Pancreas (tissue), 10 donors: ENCODE results near the gene TRPM5. TPM values are rescaled to one million over a fixed set of nuclear protein-coding genes. Genes with fewer than 3 reads are reported as not detected.

Experiments used
- ATAC-seq, 4 donors: fragments of 200-7000 bp; cut with Tn5 transposase; one replicate each; pipeline versions ENCODE4 v1.8.0 to v1.9.1; 2020; ENCODE audit warnings: mild to moderate bottlenecking in 4 of 4, moderate library complexity in 4 of 4
- DNase-seq, 6 donors: peaks; one replicate each; pipeline ENCODE4 v3.0.0-alpha.2; 2020
- FAIRE-seq: peaks from 2 replicates; lab custom pipeline; 2012; peaks lifted over from hg19 to GRCh38; lab: Jason Lieb, UNC
- H3K27ac ChIP-seq, 4 donors: fragments of 200-600 bp; sonication (generic); 1 replicate in 3 of 4; 2 replicates in 1 of 4; pipeline versions ENCODE4 v1.5.0 to v1.8.0; 2020
- H3K27me3 ChIP-seq, 4 donors: fragments of 200-600 bp; one replicate each; pipeline ENCODE4 v1.8.0; 2021
- H3K36me3 ChIP-seq, 3 donors: fragments of 200-600 bp; sonication (generic) in 1 of 3; one replicate each; pipeline versions ENCODE4 v1.5.0 to v1.8.0; 2020 to 2021
- H3K4me1 ChIP-seq, 3 donors: fragments of 200-600 bp; one replicate each; pipeline ENCODE4 v1.8.0; 2021
- H3K4me3 ChIP-seq, 4 donors: fragments of 200-600 bp; sonication (generic) in 2 of 4; one replicate each; pipeline versions ENCODE4 v1.5.0 to v1.8.0; 2020 to 2021
- H3K9me3 ChIP-seq, 4 donors: fragments of 200-600 bp; one replicate each; pipeline ENCODE4 v1.8.0; 2021
- WGBS, 2 donors: extraction: QIAGEN DNeasy Blood & Tissue Kit; methylation state at CpG; one replicate each; pipeline ENCODE4 v1.1.7; 2013; 5-methylcytosine and 5-hydroxymethylcytosine counted together
- intact Hi-C, 3 donors: fragments of 100-400 bp; cut with DNase I; formaldehyde crosslinking; loops; one replicate each; pipeline versions ENCODE4 v1.11.1 to v1.14.2; 2022
- polyA plus RNA-seq, 2 donors: library from polyadenylated mRNA; stranded (reverse); fragments of 200-250 nt; gene quantifications; one replicate each; pipeline ENCODE4 v1.2.3, GENCODE V29; 2013
- total RNA-seq, 6 donors: library from RNA; stranded (reverse); fragmentation: NEBNext Ultra II Directional in 4 of 6; extraction: Animal tissue kit (Norgen Biotek cat#: 25700) in 4 of 6; gene quantifications; one replicate each; pipeline versions ENCODE4 v1.2.1 to v1.2.4, GENCODE V29; 2021 to 2023
- TF ChIP-seq, protein P1 (sequence below), 4 donors: fragments of 200-600 bp; sonication (generic) in 3 of 4; IDR thresholded peaks; one replicate each; pipeline versions ENCODE4 v1.5.0 to v1.8.0; 2021; ENCODE audit warnings: antibody characterized with exemption in 4 of 4
- donor health status: healthy with polysubstance abuse.
- donor health status: DM: no; HTN: no; CAD: no; lungs with moderate emphysema.
- donor health status: DM: no; HTN: no; CAD: no.
- donor health status: control.
- donor health status: control.
- donor health status: Bipolar disorder and iron deficiency.
- donor health status: DM: yes; HTN: yes; CAD: no.
- donor health status: DM: no; HTN: no; CAD: no.
- donor health status: DM: no; HTN: no; CAD: no.
- donor health status: DM: yes; HTN: yes; CAD: no.

TRPM5 gene
- total and polyA plus RNA-seq, 8 donors, result 0.51 to 4.8 (median 1.2) TPM

DNA sequence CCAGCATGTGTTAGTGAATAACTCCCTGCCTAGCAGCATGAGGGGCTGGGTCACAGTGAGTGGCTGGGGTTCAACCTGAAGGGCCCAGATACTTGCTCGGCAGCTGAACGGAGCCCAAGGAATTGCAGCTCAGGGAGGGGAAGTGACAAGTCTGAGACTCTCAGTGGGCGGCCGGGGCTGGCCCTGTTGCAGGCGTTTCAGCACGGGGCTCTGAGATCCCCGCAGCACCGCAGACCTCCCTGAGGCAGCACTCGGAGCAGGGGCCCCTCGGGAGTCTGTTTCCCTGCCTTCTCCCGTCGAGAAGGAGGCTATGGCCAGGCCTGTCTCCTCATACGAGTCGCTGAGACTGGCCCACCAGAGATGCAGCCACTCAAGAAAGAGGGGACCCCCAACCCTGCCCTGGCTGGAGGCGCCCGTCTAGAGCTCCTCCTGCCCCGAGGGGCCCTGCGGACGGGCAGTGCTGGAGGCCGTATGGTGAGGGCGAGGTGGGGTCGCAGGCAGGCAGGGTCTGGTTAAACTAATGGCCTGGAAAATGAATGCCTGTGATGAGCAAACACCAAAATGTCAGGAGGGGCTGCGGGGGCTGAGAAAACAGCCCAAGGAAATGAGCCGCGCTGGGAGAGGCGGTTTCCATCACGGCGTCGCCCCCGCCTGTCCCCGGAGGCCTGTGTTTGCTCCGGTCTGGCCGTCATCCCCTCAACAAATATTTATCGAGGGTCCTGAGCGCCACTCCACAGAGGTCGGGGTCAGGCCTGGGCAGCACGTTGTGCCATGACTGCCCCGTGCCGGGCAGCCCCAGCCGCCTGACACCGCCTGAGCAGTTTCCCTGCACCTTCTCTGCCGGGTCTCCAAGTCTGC is 34.5 kb downstream of the TRPM5 start:
- no peak for DNase-seq
- FAIRE-seq, result no peak
- TF ChIP-seq, protein P1, sequence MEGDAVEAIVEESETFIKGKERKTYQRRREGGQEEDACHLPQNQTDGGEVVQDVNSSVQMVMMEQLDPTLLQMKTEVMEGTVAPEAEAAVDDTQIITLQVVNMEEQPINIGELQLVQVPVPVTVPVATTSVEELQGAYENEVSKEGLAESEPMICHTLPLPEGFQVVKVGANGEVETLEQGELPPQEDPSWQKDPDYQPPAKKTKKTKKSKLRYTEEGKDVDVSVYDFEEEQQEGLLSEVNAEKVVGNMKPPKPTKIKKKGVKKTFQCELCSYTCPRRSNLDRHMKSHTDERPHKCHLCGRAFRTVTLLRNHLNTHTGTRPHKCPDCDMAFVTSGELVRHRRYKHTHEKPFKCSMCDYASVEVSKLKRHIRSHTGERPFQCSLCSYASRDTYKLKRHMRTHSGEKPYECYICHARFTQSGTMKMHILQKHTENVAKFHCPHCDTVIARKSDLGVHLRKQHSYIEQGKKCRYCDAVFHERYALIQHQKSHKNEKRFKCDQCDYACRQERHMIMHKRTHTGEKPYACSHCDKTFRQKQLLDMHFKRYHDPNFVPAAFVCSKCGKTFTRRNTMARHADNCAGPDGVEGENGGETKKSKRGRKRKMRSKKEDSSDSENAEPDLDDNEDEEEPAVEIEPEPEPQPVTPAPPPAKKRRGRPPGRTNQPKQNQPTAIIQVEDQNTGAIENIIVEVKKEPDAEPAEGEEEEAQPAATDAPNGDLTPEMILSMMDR (IDR thresholded peaks at IDR 0.05), result no peak
- no peaks in the 10 kb centered on the region for H3K27me3 ChIP-seq
- ATAC-seq, result peak in 2 of 4 donors; percentile 17 to 23
- intact Hi-C loops, result loop anchor here in 1 of 3 donors (5.0 to 10.0 kb wide), 2 partner anchors 88 to 215 kb away; no protein-coding TSS in a partner anchor
- H3K27ac ChIP-seq, result no peak overlapping the region
- H3K36me3 ChIP-seq, result no peaks in the 10 kb centered on the region
- H3K9me3 ChIP-seq, result no peaks in the 10 kb centered on the region
- no peak overlapping the region for H3K4me3 ChIP-seq
- no peaks in the 10 kb centered on the region for H3K4me1 ChIP-seq
- 28 to 37% methylated on average over 42 of the region's 42 CpGs for WGBS, 2 donors

DNA sequence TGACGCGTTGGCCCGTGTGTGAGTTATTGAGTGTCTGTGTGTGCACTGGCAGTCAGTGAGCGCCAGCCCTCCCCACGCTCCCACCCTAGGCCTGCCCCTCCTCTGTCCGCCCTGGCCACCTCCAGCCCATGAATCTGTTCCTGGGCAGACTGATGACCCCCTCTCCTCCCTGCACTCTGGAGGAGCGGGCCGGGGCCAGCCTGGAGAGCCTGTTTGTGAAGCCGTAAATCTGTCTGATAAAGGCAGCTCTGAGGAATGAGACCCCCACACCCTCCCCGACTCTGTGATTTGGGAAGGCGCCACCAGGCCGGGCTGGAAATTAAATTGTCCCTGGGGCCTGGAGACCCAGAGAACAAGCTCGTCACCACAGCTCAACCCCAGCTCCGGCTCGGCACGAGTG is 35.2 kb downstream of the TRPM5 start:
- H3K4me3 ChIP-seq, result no peak overlapping the region
- no peak for DNase-seq
- ATAC-seq, result no peak
- TF ChIP-seq, protein P1 (IDR thresholded peaks at IDR 0.05), result no peak
- no peaks in the 10 kb centered on the region for H3K27me3 ChIP-seq
- WGBS, 2 donors, result 37 to 47% methylated on average over 16 of the region's 16 CpGs
- H3K4me1 ChIP-seq, result no peaks in the 10 kb centered on the region
- no peak overlapping the region for H3K27ac ChIP-seq
- intact Hi-C loops, result no loop called here
- FAIRE-seq, result no peak
- H3K9me3 ChIP-seq, result no peaks in the 10 kb centered on the region
- H3K36me3 ChIP-seq, result no peaks in the 10 kb centered on the region

GRCh38 chr11:2408671-2409070 is 35.6 kb downstream of the TRPM5 start:
- TF ChIP-seq, protein P1 (IDR thresholded peaks at IDR 0.05), result no peak
- DNase-seq, result no peak
- H3K27ac ChIP-seq, result no peak overlapping the region
- H3K36me3 ChIP-seq, result peaks cover 0 to 4% (median 0%) of the 10 kb centered on the region in 3 donors
- FAIRE-seq, result no peak
- no peaks in the 10 kb centered on the region for H3K27me3 ChIP-seq
- no peak for ATAC-seq
- H3K9me3 ChIP-seq, result no peaks in the 10 kb centered on the region
- intact Hi-C loops, result no loop called here
- 37 to 69% methylated on average over 10 to 11 of the region's 11 CpGs for WGBS, 2 donors
- no peak overlapping the region for H3K4me3 ChIP-seq
- H3K4me1 ChIP-seq, result no peaks in the 10 kb centered on the region

GRCh38 chr11:2406878-2407410 is 37.4 kb downstream of the TRPM5 start:
- DNase-seq (no peak), FAIRE-seq (no peak), ATAC-seq (no peak)
- Histone ChIP-seq H3K36me3 (peaks cover 0 to 13% (median 10%) of the 10 kb centered on the region in 3 donors), H3K27ac (no peak overlapping the region), H3K9me3 (no peaks in the 10 kb centered on the region), H3K4me3 (no peak overlapping the region), H3K27me3 (no peaks in the 10 kb centered on the region), H3K4me1 (peaks cover under 1 to 3% (median 1%) of the 10 kb centered on the region in 3 donors)
- WGBS, 2 donors, result 66 to 73% methylated on average over 20 to 24 of the region's 24 CpGs
- TF ChIP-seq, protein P1 (IDR thresholded peaks at IDR 0.05), result no peak
- intact Hi-C loops, result no loop called here
